HG03575 (cell line): Measurements from ENCODE around the gene ABCA4.

Experiments used
- ATAC-seq: cut with Tn5 transposase; IDR thresholded peaks from one replicate; pipeline ENCODE4 v1.9.1; 2021; ENCODE audit not compliant: unreplicated experiment, insufficient number of reproducible peaks, low FRiP score; ENCODE audit errors: extremely low read depth

ABCA4 gene

DNA sequence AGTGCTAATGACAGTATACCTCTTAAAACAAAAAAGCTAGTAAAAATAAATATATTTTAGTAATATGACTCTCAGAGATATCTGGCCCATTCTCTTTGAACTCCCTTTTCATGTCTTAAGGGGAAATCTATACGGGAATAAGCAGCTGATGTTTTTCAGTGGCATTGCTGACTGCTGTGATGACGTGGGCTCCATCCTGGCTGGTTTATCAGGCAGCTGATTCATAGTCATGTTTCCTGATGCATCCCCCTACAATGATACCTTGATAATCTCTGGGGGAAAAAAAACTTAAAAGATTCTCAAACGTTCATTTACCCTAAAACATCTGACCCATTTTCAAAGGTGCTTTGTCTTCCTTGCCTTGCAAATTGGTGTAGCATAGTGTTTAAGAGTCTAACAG, 53.8 kb downstream of the ABCA4 start:
- no peak for ATAC-seq

- ATAC-seq: no peak
Measured at GRCh38 chr1:94063379-94063778, 57.6 kb downstream of the ABCA4 start.

DNA sequence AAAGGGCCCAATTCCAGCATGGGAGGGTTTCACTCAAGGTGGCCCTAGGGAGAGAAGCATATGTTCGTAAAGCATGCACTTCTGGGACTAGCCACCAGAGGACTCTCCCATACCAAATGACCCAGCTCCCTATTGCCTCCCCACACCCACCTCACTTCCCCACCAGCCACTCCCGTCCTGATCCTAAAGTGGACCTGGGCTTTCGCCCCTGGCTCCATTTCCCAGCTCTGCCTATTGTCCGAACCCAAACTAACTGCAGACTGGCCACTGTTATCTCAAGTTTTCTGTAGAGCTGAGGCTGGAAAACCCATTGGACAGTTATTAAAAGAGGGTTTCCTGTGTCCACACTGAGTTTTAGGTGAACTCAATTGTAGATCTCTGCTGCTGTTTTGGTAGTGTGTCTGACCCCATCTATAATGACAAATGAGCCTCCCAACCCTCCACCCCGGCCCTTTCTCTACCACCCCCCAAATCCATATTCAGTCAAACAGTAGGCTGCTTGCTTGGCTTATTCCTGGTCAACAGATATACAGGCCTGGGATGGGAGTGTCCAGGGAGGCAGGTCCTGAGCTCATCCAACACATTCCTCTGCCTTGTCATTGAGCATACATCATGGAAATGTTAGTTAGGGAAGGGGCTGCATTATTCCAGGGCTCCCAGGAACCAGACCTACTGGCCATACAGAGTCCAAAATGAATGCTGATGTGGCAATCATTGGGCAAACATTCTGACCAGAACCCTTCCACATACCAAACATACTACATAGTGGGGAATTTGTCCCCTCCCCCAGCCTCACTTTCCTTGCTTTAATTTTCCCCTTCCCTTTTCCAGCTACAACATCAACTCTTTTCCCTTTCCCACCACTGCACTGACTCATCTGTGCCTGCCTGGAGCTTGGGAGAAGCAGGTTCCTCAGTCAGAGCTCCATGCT, 59.2 kb downstream of the ABCA4 start:
- ATAC-seq: no peak

DNA sequence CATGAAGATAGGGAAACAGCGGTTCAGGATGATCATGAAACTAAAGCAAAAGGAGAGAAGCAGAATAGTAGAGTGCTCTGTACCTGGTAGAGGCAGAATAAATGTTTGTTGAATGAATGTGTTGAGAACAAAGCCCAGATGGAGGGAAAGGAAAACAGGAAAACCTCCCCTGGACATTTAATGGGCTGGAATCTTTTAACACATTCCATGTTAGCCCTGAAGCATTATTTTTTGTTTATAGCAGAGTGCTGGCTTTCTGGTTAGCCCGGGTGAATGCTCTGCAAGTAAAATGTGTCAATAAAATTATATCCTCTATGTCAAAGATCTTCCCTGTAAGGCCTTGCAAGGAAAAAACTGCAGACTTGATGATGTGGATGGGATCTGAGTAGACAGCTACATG, 60.2 kb downstream of the ABCA4 start:
- no peak for ATAC-seq

GRCh38 chr1:94058766-94059165, 62.2 kb downstream of the ABCA4 start:
- ATAC-seq: no peak

GRCh38 chr1:94056996-94057395, 64.0 kb downstream of the ABCA4 start:
- ATAC-seq: no peak

DNA sequence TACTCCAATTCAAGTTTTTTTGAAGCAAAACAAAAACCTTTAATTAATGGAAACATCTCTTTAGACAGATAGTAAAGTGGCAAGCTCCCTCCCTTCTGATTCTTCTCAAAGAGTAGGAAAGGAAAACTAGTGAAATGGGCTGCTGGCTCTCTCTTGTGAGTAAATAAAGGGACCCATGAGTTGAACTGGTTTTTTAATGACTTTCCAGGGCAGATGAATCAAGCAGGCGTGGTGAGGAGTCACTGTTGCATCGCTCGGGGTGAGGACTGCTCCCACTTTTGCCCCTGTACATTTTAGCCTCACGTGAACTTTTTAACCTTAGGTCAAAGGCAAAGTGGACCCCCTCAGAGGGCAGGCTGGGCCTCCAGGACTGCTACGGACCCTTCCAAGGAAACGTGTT, 64.8 kb downstream of the ABCA4 start:
- ATAC-seq: no peak

GRCh38 chr1:94055459-94056122, 65.4 kb downstream of the ABCA4 start:
- ATAC-seq: no peak

DNA sequence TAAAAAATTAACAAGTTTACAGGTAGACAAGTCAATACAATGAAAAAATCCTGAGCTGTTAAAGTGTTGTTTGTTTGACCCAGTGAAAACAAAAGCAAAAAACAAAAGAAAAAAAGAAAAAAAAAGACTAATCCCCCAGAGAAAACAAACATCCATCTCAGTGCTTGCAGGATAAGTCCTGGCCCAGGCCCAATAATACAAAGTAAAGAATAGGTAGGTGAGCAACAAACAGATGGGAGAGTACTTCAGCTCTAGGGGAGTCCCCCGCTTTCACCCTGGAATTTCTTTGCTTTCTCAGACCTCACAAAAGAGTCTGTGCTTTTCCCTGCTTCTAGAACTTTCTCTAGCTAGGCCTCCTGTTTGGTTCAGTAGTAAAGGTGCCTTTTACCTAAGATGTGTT, 70.3 kb downstream of the ABCA4 start:
- ATAC-seq: no peak

GRCh38 chr1:94050254-94050653, 70.7 kb downstream of the ABCA4 start:
- ATAC-seq: no peak

GRCh38 chr1:94049791-94050190, 71.2 kb downstream of the ABCA4 start:
- no peak for ATAC-seq

GRCh38 chr1:94048413-94049164, 72.4 kb downstream of the ABCA4 start:
- ATAC-seq: no peak

- ATAC-seq: no peak
Measured at GRCh38 chr1:94047949-94048348, 73.0 kb downstream of the ABCA4 start.

GRCh38 chr1:94045465-94046056, 75.4 kb downstream of the ABCA4 start:
- ATAC-seq: no peak

DNA sequence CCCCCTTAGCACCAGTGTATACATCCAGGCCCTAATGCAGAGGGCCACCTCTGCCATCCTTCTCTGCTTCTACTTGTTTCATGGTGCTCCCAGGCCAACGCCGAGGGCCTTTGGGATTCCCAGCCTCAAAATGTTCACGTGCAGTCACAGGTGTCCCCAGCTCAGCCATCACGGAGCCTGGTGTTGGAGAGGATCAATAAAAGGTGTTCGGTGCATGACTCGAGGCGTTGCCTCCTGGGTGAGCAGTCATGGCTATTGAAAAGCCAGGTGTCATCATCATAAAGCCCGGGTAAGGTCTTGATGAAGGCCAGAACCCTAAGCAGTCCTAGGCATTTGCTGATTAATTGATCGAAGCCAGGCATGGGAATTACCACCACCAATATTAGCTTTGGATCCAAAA, 76.1 kb downstream of the ABCA4 start:
- no peak for ATAC-seq

DNA sequence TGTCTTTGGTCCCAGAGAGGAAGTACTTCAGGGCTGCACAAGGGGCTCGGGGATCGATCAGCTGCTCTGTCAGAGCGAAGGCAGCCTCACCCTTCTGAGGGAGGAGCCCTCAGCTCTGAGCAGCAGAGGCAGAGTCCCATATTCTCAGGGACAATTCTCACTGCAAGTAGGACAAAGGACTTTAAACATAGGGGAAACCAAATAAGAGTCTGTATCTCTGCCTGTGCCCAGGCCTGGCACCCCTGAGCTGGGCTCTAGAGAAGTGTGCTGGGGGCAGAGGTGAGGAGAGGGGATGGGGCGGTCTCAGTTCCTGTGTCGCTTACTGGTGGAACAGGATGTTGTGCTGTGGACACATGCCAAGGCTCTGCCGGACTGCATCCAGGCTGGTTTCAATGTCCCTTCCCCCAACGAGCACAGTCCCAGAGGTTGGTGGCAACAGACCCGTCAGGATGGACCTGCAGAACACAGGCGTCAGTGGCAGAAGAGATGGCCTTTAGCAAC, 76.6 kb downstream of the ABCA4 start:
- ATAC-seq: no peak

- ATAC-seq: no peak
Measured at GRCh38 chr1:94043738-94044289, 77.1 kb downstream of the ABCA4 start.

- no peak for ATAC-seq
Measured at GRCh38 chr1:94042388-94042787, 78.6 kb downstream of the ABCA4 start.
